ENCODE data around the gene SULF2.

DNA sequence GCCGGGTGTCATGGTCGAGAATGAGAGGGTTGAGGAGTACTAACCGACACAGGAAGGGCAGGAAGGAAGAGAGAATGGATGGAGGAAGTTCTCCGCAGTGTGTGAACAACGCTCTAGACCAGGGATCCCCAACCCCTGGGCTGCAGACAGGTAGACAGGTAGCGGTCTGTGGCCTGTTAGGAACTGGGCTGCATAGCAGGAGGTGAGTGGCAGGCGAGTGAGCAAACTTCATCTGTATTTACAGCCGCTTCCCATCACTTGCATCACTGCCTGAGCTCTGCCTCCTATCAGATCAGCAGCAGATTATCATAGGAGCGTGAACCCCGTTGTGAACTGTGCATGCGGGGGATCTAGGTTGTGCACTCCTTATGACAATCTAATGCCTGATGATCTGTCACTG lies 62.0 kb downstream of the SULF2 start:
- TF ChIP-seq POLR2A (IDR thresholded peaks at IDR 0.05), result no peak
- TF ChIP-seq, protein P1, sequence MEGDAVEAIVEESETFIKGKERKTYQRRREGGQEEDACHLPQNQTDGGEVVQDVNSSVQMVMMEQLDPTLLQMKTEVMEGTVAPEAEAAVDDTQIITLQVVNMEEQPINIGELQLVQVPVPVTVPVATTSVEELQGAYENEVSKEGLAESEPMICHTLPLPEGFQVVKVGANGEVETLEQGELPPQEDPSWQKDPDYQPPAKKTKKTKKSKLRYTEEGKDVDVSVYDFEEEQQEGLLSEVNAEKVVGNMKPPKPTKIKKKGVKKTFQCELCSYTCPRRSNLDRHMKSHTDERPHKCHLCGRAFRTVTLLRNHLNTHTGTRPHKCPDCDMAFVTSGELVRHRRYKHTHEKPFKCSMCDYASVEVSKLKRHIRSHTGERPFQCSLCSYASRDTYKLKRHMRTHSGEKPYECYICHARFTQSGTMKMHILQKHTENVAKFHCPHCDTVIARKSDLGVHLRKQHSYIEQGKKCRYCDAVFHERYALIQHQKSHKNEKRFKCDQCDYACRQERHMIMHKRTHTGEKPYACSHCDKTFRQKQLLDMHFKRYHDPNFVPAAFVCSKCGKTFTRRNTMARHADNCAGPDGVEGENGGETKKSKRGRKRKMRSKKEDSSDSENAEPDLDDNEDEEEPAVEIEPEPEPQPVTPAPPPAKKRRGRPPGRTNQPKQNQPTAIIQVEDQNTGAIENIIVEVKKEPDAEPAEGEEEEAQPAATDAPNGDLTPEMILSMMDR (IDR thresholded peaks at IDR 0.05), result no peak

All from body of pancreas (tissue), 4 donors.